IPS-18c (cell line): ENCODE data around the gene SMIM1.

ENCODE experiments used
- H3K4me3 ChIP-seq: 2 replicates; pipeline ENCODE4 v1.7.0; 2013; ENCODE audit warnings: low read depth, mild to moderate bottlenecking, low read length, moderate library complexity; ENCODE audit not compliant: insufficient read depth
- H3K9me3 ChIP-seq: one replicate; pipeline ENCODE4 v1.6.1; 2013; ENCODE audit warnings: mild to moderate bottlenecking, low read length, moderate library complexity; ENCODE audit not compliant: control insufficient read depth, insufficient read depth

SMIM1 gene

DNA sequence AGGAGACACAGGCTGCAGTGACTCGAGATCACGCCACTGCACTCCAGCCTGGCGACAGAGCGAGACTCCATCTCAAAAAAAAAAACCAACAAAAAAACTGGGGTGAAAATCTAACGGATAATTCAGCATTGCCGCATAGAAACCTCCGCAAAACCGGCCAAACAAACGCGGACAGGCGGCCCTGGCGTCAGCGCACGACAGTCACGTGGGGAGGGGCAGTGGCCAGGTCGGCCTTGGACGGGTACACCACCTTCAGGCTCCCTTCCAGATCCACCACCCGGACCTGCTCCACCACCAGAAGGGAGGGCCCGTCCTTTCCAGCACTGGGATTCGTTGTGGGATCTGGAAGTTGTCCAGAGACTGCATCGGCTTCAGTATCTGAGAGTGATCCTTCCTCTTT is 8.4 kb downstream of the SMIM1 start:
- H3K9me3 ChIP-seq, result no peaks in the 10 kb centered on the region
- no peak overlapping the region for H3K4me3 ChIP-seq

DNA sequence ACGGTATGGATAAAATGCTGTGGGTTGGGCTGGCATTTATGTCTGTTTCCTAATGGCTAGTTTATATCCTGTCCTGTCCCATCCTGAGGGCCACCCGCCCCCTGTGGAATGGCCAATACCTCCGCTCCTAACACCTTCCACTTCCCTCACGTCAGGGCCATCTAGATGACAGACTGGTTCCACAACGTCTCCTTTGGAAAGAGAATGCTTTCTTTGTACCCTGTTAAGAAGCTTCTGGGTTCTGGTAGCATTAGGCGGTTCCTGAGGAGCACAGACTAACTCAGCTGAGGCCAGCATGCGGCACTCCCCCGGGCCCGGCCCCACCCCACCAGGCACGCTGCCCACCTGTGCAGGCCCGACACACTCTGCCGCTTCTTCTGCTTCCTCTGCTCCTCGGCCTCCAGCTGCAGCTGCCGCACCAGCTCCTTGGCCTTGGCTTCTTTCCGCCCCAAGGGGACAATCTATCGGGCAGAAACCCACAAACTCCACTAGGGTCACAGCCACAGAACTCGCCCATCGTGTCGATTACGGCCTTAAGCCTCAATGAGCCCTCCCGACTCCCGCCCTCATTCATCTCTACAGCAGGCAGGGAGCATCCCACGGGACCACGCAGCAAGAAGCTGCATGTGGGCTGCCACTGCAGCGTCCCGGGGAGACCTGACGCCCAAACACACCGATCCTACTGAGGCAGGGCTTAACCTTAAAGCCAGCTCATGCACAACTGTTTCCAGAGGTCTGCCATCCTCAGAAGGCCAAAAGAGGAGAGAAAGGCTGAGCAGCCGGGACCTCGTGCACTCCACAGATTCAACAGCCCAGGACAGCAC is 11.3 kb downstream of the SMIM1 start:
- Histone ChIP-seq H3K4me3 (no peak overlapping the region), H3K9me3 (no peaks in the 10 kb centered on the region)

DNA sequence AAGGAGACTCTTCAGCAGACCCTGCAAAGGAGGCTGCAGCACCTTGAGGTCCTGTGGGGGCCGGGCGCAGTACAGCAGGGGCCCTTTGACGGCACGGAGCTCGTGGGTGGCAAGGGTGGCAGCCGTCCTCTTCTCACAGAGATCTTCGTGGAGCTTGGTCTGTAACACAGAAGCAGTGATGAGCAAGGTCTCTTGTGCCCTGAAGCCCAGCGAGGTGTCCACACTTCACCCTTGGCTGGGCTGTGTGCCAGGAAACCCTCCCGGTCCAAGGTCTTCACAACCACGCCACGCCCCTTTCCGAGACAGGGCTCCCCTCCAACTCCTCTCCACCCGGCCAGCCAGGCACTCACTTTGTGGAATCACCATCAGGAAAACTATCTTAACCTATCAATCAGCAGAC is 12.5 kb downstream of the SMIM1 start:
- Histone ChIP-seq H3K4me3 (no peak overlapping the region), H3K9me3 (no peaks in the 10 kb centered on the region)

DNA sequence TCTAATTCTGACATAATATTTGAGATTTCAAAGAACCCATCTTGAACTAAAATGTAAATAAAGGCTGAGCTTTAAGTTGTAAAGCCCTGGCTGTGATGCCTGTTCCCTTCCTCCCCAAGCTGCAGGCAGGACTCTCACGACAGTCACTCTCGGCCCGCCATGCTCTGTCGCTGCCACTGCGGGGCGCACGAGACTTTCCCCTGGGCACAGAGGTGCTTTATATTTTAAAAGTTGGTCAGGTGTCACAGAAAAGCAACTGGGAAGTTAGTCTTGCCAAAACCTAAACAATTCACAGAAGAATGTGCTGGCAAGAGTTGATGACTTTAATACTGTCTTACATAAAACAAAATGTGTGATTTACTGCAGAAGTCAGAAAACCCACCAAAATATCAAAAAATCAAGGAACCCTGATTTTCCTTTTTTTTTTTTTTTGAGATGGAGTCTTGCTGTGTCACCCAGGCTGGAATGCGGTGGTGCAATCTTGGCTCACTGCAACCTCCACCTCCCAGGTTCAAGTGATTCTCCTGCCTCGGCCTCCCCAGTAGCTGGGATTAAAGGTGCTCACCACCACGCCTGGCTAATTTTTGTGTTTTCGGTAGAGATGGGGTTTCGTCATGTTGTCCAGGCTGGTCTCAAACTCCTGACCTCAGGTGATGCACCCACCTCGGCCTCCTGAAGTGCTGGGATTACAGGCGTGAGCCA is 13.1 kb downstream of the SMIM1 start:
- no peak overlapping the region for H3K4me3 ChIP-seq
- no peaks in the 10 kb centered on the region for H3K9me3 ChIP-seq

DNA sequence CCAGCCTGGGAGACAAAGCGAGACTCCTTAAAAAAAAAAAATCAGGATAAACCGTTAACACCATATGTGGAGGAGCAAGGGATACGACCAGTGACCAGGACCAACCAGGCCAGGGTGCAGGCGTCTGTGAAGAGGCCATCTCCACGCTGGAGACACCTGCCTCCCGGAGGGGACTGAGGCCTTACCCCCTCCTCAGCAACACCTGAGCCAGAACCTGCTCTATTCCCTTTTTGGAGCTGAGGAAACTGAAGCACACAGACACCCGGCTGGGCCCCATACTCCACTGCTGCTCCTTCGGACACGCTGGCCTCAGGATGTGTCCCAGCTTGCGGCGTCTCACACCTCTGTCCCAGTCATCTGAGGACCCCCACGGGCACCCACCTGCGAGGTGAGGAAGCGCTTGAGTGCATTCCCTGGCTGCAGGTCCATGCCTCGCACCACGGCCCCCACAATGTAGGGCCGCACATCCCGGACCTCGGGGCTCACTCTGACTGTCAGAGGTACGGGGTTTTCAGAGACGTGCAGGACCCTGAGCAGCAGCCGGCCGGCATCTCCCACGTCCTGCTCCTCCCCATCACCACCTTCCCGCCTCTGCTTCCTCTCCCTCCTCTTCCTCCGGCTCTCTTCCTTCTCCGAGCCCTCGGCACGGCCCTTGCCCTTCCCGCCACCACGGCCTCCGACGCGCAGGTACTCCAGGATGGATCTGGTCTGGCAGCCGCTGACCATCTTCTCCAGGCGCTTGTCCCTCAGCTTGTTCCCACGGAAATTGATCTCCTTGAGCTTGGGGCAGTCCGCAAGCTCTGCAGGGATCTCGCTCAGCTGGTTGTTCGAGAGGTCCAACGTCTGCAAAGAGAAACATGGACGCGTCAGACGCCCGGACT is 14.2 kb downstream of the SMIM1 start:
- Histone ChIP-seq H3K4me3 (no peak overlapping the region), H3K9me3 (no peaks in the 10 kb centered on the region)

DNA sequence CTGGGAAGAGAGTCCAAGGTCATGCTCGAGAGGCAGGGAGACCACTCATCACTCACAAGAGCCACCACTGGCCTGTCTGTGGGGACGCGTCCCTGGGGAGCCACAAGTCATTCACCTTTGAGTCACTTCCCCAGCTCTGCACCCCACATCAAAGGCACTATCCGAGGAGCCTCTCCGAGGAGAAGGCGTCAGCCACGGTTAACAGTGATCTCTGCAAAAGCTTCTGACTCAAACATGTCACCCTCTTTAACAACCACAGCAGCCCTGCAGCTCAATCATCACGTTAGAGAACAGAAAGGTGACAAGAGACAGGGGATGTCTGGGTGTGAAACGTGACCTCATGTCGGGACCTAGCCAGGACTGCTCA is 14.8 kb downstream of the SMIM1 start:
- Histone ChIP-seq H3K4me3 (no peak overlapping the region), H3K9me3 (no peaks in the 10 kb centered on the region)

DNA sequence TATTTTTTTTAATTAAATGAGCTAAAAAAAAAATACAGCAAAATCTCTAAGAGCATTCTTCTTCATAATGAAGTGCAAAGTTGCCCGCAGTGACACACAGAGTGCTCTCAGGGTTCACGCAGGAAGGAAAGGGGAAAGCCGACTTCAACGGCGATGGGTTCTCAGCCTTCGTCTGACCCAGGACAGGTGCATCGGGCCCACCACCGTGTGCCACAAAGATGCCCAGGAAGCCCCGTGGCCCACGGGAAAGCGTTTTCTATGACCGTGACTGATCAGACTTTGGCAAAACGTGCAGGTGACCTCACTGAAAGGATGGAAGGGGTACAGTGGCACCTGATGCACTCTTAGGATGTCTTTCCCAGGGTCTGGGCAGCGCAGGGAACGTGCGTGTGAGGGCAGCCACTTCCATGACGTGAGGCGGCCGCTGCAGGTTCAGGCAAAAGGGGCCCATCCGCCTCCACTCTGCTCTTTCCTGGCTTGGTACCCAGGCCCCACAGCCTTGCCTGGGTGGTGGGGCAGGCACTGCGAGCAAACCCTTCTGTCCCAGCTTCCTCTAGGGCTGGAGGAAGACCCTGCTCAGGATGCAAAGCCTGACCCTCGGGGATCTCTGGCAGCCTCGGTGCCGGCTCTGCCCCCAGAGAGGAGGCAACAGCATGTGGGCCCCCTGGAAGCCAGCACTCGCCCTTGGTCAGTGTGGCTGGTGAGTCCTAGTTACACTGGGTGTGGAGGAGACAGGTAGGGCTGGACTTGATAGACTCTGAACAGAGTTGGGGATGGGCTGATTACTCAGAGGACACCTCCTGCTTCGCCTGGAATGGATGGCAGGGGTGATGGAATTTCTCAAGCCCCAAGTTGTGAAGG is 15.4 kb downstream of the SMIM1 start:
- H3K9me3 ChIP-seq, result no peaks in the 10 kb centered on the region
- H3K4me3 ChIP-seq, result no peak overlapping the region

DNA sequence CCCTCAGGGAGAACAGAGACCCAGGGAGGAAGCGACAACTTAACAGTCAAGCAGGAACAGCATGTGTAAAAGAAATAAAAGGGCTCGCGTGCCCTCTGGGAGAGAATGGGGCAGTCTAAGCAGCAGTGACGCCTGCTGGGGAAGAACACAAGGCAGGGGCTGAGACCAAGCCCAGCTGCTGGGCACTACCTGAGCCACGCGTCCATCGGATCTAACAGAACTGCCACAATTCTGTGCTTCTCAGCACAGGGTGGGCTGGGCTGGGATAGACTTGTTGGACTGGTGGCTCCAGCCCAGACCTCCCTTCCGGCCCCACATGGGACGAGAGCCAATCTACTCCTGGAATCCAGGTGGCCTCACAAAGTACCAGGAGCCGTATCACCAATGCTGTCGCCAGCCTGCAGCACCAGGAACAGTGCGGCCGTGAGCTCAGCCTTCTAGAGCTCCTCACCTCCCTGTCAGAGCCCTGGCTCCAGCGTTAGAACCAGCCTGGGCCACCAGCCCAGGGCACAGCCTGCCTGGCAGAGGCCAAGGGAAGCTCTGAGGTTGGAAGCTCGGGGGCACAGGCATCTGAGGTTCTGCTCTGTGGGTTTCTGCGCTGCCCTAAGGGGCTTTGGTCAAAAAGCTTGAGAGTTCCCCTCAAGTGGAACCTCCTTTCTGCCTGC is 16.3 kb downstream of the SMIM1 start:
- Histone ChIP-seq H3K9me3 (no peaks in the 10 kb centered on the region), H3K4me3 (no peak overlapping the region)

DNA sequence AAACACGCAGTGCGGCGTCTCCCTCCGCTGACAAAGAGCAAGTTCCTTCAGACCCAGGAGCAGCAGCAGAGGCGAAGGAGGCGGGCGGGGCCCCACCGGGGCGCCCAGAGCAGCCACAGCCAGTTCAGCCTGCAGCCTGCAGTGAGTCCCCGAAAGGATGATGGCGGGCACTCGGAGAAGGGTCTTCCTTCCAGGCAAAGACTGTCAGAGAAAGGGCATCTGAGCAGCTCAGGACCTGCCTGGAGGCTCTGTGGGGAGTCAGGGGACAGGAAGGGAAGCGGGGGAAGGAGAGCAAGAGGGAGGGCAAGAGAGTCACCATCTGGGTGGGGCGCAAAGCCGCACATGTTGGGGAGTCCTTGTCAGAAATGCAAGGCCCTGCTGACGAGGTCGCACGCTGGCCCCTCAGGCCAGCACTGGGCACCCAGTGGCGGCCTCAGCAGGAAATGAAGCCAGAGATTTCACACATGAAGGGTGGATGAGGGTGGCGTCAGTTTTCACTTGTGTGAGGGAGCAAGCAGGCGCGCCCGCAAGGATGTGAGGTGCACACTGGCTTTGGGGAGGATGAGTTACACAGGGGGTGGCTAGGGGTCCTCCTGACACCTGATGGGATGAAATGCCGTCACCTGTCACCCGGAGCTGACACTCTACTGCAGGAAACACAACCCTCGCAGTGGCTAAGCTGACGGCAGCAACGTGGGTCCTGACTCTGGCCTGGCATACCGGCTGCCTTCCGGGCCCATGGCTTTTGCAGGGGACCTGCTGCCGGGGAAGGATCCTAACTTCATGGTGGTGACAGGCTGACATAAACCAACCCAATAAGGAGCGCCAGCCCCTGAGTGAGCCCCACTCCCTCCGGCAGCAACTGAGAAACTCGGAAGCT is 17.1 kb downstream of the SMIM1 start:
- Histone ChIP-seq H3K4me3 (no peak overlapping the region), H3K9me3 (no peaks in the 10 kb centered on the region)

DNA sequence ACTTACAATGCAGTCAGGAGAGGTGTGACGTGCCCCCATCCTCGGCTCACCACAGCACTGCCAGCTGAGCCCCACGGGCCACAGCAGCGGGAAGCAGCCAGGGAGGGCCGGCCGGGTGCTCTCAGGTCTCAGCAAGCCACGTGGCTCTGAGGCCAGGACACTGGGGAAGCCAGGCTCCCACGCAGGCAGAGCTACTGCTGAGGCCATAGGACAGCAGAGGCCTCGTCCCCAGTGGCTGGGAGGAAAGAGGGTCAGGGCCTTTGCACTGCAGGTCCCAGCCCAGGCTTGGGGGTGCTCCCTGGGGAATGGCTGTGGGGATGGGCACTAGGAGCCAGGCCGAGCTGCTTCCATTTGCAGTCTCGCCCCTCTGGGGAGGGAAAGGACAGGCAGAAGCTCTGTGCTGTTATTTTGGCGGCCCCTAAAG is 18.0 kb downstream of the SMIM1 start:
- H3K9me3 ChIP-seq, result no peaks in the 10 kb centered on the region
- no peak overlapping the region for H3K4me3 ChIP-seq

DNA sequence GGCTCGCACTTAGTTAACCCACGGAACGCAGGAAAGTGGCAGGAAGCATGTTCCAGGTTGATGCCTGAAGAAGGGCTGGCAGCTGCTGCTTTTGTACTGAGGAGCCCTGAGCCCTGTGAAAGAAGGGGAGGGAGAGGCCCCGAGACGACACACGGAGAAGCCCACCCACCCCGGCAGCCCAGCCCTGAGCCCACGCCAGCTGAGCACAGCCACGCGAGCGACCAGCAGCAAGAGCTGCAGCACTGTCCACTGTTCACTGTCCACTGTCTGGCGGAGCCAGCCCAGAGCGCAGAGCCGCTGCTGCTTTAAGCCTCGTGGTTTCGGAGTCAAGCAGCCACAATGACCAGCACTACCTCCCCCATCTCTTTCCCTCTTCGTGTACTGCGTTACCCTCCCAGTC is 18.4 kb downstream of the SMIM1 start:
- no peak overlapping the region for H3K4me3 ChIP-seq
- no peaks in the 10 kb centered on the region for H3K9me3 ChIP-seq

DNA sequence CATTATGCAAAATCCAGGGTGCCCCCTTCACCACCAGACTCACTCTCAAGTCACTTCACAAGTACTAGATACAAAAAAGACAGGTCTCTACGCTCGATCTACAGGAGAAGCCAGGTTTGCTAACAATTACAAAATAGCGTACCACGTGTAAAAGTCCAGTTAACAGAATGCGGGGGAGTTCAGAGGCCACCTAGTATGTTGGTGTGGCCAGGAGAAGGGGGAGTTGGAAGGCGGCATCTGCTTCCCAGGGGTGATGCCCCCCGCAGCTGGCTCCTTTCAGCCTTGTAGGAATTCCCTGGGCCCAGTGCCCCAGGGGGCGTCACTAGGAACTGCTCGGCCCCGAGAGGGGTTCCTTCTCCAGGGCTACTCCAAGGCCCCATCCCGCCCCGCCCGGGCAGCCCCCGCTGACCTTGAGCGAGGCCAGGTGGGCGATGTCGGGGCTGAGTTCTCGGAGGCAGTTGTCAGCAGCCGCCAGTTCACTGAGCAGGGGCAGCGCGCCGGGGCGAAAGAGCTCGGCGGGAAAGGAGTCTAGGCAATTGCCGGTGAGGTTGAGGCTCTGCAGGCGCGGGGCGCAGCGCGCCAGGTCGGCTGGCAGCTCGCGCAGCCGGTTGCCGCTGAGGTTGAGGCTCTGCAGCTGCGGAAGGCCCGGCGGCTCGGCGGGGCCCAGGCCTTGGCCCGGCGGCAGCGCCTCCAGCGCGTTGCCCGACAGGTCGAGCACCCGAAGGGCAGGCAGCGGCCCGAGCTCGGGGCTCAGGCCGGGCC is 23.1 kb downstream of the SMIM1 start:
- H3K4me3 ChIP-seq, result peak overlapping the region; percentile 89
- no peaks in the 10 kb centered on the region for H3K9me3 ChIP-seq

DNA sequence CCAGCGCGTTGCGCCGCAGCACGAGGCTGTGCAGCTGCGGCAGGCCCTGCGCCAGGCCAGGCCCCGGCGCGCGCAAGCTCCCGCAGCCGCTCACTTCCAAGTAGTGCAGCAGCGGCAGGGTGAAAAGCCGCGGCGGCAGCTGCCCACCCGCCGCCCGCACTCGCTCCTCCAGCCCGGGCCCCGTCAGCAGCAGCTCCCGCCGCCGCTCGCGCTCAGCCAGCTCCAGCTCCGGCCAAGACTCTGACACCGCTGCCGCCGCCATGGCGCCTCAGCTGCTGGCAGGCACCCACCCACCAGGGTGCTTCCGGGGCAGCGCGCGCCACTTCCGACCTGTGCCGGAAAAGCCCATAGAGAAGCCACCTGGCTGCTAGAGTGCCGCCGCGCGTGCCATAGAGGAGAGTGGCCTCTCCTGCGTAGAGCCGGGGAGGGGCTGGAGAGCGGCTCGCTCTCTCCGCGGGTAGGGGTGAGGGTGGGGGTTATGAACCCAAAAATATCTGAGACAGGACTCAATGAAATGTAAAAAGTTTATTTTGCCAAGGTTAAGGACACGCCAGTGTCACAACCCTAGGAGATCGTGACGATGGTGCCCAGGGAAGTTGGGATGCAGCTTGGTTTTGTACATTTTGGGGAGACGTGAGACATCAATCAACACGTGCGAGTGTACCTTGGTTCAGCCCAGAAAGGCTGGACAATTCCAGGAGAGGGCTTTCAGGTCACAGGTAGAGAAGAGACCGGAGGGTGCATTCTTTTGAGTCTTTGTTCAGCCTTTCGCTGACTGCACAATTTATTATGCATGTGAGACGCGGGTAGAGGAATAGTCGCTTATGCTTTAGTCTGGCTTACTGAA is 23.9 kb downstream of the SMIM1 start, which contains the start of gene LRRC47:
Gene LRRC47, minus strand, starts transcription at position 284 of the 847 bp plus-strand sequence. Its CDS starts 22 bp downstream, at position 262.
- H3K4me3 ChIP-seq, result peak within 1 kb of the TSS; percentile 89
- H3K9me3 ChIP-seq, result no peaks in the 10 kb centered on the region

DNA sequence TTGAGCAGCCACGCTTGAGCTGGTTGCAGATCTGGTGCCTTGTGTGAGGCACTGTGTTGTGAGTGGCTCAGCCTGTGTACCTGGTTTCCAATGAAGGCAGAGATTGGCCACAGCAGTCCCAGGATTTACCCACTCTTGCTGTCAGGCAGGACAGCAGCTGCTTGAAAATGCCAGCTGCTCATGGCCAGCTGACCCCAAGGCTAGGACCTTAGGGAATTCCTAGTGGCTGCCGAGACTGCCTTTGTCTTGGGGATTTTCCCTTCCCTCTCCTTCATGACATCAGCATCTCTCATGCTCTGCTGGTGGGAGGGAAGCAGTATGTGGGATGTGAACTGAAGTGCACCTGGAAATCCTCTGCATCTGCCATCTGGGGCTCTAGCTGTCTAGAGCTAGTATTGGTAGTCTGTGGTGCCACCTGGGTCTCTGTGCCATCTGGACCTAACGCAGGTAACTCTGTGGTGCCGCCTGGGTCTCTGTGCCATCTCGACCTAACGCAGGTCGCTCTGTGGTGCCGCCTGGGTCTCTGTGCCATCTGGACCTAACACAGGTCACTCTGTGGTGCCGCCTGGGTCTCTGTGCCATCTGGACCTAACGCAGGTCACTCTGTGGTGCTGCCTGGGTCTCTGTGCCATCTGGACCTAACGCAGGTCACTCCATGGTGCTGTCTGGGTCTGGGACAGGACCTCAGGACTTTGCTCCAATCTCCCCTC is 27.6 kb downstream of the SMIM1 start:
- Histone ChIP-seq H3K9me3 (no peaks in the 10 kb centered on the region), H3K4me3 (no peak overlapping the region)
